ENCODE data around the gene ACKR2. TPM values are rescaled to one million over a fixed set of nuclear protein-coding genes. Genes with fewer than 3 reads are reported as not detected.
"Not testable (repeated sequence)": the region's sequence is repeated elsewhere in the genome, so short reads cannot be mapped to it uniquely, and the experiment has no call there.

Gene ACKR2
- total RNA-seq, 1 donor from 2014 or later: 0.88 TPM

DNA sequence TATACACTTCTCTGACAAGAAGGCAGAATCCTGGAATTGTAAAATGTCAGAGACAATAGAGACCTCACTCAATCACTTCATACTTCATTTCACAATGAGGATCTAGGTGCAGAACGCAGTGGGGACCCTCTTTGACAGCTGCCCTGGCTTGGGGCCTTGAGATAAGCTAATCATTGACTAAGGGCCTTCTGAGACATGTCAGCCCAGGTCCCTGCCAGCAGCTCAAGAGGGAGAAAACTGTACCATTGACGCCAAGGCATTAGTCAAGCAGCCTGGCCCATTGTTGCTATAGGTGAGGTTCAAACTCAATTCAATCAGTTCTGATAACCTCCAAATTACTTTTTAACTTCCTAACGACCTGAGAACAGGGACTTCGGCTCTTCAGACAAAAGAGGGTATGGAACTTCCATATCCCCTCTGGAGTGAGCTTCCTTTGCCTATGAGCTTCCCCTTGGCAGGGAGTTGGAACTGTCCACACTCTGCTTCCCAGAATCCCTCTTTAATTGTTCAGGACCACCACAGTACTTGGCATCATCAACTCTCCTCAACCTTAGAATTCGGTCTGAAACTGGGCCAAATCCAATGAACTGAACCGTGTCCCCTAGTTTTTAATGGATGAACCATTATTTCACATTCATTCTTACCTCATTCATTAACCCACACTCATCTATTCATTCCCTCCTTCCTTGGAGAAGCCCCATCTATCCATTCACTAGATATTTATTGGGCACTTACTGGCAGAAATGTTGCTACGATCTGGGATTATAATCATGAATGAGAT lies 67.9 kb downstream of the ACKR2 start:
- H3K27ac Mint-ChIP-seq: no peak overlapping the region
- no peak for DNase-seq (ENCODE audit: low spot score)
- no peaks in the 10 kb centered on the region for H3K36me3 Mint-ChIP-seq (ENCODE audit: low read depth)
- H3K4me3 Mint-ChIP-seq: no peak overlapping the region
- H3K27me3 Mint-ChIP-seq (ENCODE audit: insufficient read depth): peaks cover 9% of the 10 kb centered on the region
- no peaks in the 10 kb centered on the region for H3K9me3 Mint-ChIP-seq
- H3K4me1 Mint-ChIP-seq (ENCODE audit: low read depth): peaks cover 10% of the 10 kb centered on the region
- intact Hi-C loops (cut with micrococcal nuclease): no loop called here

GRCh38 chr3:42877881-42878280 lies 68.6 kb downstream of the ACKR2 start:
- peaks cover 10% of the 10 kb centered on the region for H3K4me1 Mint-ChIP-seq (ENCODE audit: low read depth)
- no peaks in the 10 kb centered on the region for H3K36me3 Mint-ChIP-seq (ENCODE audit: low read depth)
- H3K27me3 Mint-ChIP-seq (ENCODE audit: insufficient read depth): peaks cover 2% of the 10 kb centered on the region
- intact Hi-C loops (cut with micrococcal nuclease): no loop called here
- no peak overlapping the region for H3K4me3 Mint-ChIP-seq
- no peak for DNase-seq (ENCODE audit: low spot score)
- no peaks in the 10 kb centered on the region for H3K9me3 Mint-ChIP-seq
- H3K27ac Mint-ChIP-seq: no peak overlapping the region

DNA sequence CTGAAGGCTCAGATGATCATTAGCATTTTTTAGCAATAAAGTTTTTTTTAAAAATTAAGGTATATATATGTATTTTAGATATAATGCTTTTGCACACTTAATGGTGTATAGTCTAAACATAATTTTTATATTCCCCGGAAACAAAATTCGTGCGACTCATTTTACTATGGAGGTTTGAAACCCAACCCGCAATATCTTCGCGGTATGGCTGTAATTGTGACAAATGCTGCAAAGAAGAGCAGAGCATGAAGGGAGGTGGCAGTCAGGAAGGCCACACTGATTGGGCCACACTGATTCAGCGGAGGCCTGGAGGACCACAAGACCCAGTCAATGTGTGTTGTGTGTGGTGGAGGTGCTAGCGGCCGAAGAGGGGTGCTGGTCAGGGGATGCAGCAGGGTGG lies 70.9 kb downstream of the ACKR2 start:
- intact Hi-C loops (cut with micrococcal nuclease): loop anchor here (2.0 to 10.0 kb wide), 3 partner anchors 107 to 635 kb away; partner anchors contain the start of genes CCDC13 and SNRK
- Mint-ChIP-seq H3K27ac (peak overlapping the region; percentile 6), H3K4me1 (ENCODE audit: low read depth) (peaks cover 16% of the 10 kb centered on the region), H3K27me3 (ENCODE audit: insufficient read depth) (peaks cover 2% of the 10 kb centered on the region), H3K9me3 (no peaks in the 10 kb centered on the region), H3K36me3 (ENCODE audit: low read depth) (no peaks in the 10 kb centered on the region), H3K4me3 (peak overlapping the region; percentile 82)
- DNase-seq (ENCODE audit: low spot score): no peak

DNA sequence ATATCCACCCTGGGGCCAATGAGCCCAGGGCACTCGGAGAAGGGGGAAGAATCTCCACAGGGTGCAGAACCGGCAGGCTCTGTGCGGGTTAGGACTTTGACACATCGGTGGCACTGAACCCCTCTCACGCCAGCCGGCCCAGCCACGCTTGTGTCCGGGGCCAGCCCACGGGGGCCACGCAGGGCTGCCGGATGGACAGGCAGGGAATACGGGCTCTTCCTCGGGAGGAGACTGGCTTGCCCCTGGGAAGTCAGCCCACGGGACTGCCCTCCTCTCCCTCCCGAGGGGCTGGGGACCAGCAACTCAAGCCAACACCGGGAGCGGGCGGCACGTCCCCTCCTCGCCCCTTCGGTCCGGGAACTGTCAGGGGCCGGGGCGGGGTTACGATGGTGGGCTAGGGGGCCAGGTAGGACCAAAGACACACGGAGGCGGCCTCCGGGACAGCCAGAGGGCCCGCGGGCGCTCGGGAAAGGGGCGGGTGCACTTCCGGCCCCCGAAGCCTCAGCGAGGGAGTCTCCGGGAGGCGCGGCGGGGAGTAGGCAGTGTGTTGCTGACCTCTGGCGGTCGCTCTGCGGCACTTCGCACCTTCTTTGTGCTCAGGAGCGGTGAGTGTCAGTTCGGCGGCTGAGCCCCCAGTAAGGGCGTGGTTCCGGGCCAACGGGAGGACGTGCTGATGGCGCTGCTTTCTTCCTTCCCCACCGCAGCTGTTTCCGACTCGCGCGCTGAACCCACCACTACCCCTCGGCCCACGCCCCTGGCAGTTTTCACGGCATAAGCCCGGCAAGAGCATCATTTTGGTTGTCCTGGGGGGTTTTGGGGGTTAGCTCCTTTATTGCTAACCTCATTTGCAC lies 71.6 kb downstream of the ACKR2 start:
- H3K36me3 Mint-ChIP-seq (ENCODE audit: low read depth): no peaks in the 10 kb centered on the region
- peaks cover 2% of the 10 kb centered on the region for H3K27me3 Mint-ChIP-seq (ENCODE audit: insufficient read depth)
- peak; percentile 83 for DNase-seq (ENCODE audit: low spot score)
- peaks cover 16% of the 10 kb centered on the region for H3K4me1 Mint-ChIP-seq (ENCODE audit: low read depth)
- peak overlapping the region; percentile 59 for H3K27ac Mint-ChIP-seq
- intact Hi-C loops (cut with micrococcal nuclease): loop anchor here (1.0 to 10.0 kb wide), 10 partner anchors 50 to 741 kb away; partner anchors contain the start of genes ANO10, CCDC13, HIGD1A and SNRK
- no peaks in the 10 kb centered on the region for H3K9me3 Mint-ChIP-seq
- peak overlapping the region; percentile 82 for H3K4me3 Mint-ChIP-seq

DNA sequence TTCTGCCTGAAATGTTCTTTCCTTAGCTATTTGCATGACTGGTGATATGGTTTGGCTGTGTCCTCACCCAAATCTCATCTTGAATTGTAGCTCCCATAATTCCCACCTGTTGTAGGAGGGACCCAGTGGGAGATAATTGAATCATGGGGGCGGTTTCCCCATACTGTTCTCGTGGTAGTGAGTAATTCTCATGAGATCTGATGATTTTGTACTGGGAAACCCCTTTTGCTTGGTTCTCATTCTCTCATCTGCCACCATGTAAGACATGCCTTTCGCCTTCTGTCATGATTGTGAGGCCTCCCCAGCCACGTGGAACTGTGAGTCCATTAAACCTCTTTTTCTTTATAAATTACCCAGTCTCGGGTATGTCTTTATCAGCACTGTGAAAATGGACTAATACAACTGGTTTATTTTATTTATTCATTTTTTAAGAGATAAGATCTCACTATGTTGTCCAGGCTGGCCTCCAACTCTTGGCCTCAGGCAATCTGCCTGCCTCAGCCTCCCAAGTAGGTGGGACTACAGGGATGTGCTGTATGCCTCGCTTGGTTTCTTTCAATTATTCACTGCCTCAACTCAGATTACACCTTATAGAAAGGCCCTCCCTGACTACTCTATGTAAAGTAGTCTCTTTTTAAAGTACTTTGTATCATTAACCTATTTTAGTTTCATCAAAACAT lies 74.1 kb downstream of the ACKR2 start:
- peaks cover 16% of the 10 kb centered on the region for H3K4me1 Mint-ChIP-seq (ENCODE audit: low read depth)
- not testable (repeated sequence) for H3K27ac Mint-ChIP-seq; H3K27me3 Mint-ChIP-seq (ENCODE audit: insufficient read depth); H3K9me3 Mint-ChIP-seq; H3K36me3 Mint-ChIP-seq (ENCODE audit: low read depth); DNase-seq (ENCODE audit: low spot score); H3K4me3 Mint-ChIP-seq
- intact Hi-C loops (cut with micrococcal nuclease): loop anchor here (10.0 kb wide), 1 partner anchor 639 kb away; no protein-coding TSS in a partner anchor

DNA sequence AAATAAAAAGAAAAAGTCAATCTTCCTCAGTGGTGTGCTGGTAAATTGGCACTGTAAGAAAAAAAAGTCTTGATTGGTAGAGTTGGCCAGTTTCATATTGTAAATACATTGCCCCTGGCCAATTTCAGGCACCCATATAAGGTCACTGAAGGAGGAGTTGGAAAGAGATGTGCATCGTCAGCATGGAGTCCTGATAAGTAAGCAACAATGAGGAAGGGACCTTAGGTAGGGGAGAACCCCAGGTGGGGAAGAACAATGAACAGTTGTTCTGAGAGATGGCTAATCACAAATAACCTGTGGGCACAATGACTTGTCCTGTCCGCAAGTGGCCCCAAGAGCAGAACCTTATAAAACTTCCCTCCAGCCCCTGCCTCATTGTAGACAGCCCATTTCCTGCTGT lies 75.1 kb downstream of the ACKR2 start:
- no peak overlapping the region for H3K4me3 Mint-ChIP-seq
- H3K27ac Mint-ChIP-seq: no peak overlapping the region
- DNase-seq (ENCODE audit: low spot score): no peak
- intact Hi-C loops (cut with micrococcal nuclease): loop anchor here (10.0 kb wide), 1 partner anchor 640 kb away; no protein-coding TSS in a partner anchor
- H3K9me3 Mint-ChIP-seq: no peaks in the 10 kb centered on the region
- no peaks in the 10 kb centered on the region for H3K36me3 Mint-ChIP-seq (ENCODE audit: low read depth)
- peaks cover 13% of the 10 kb centered on the region for H3K27me3 Mint-ChIP-seq (ENCODE audit: insufficient read depth)
- H3K4me1 Mint-ChIP-seq (ENCODE audit: low read depth): peaks cover 16% of the 10 kb centered on the region

DNA sequence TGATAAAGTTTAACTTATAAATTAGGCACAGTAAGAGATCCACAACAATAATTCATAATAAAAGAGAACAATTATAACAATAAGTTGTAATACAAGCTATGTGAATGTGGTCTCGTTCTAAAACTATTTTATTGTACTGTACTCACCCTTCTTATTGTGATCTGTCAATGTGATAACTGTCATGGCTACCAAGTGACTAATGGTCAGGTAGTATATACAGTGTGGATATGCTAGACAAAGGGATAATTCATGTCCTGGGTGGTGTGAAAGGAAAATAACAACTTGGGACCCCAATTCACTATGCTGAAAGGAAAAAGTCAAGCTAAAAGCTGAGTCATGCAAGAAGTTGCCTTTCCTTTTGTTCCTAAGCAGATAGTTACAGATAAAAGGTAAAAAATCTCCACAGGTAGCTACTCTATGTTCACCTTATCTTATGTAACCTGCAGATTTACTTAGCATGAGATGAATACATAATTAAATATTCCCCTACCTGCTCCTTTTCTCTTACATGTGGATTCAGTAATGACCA lies 77.1 kb downstream of the ACKR2 start:
- H3K4me1 Mint-ChIP-seq (ENCODE audit: low read depth): peaks cover 11% of the 10 kb centered on the region
- intact Hi-C loops (cut with micrococcal nuclease): loop anchor here (10.0 kb wide), 1 partner anchor 642 kb away; no protein-coding TSS in a partner anchor
- no peaks in the 10 kb centered on the region for H3K9me3 Mint-ChIP-seq
- no peak overlapping the region for H3K27ac Mint-ChIP-seq
- H3K36me3 Mint-ChIP-seq (ENCODE audit: low read depth): no peaks in the 10 kb centered on the region
- DNase-seq (ENCODE audit: low spot score): no peak
- H3K4me3 Mint-ChIP-seq: no peak overlapping the region
- peaks cover 13% of the 10 kb centered on the region for H3K27me3 Mint-ChIP-seq (ENCODE audit: insufficient read depth)

- no peaks in the 10 kb centered on the region for H3K36me3 Mint-ChIP-seq (ENCODE audit: low read depth)
Observed at GRCh38 chr3:42887084-42887483, 77.8 kb downstream of the ACKR2 start.

GRCh38 chr3:42891042-42891441 lies 81.8 kb downstream of the ACKR2 start:
- H3K9me3 Mint-ChIP-seq: no peaks in the 10 kb centered on the region
- no peaks in the 10 kb centered on the region for H3K4me1 Mint-ChIP-seq (ENCODE audit: low read depth)
- no peak overlapping the region for H3K4me3 Mint-ChIP-seq
- intact Hi-C loops (cut with micrococcal nuclease): no loop called here
- DNase-seq (ENCODE audit: low spot score): no peak
- H3K27me3 Mint-ChIP-seq (ENCODE audit: insufficient read depth): peaks cover 15% of the 10 kb centered on the region
- no peak overlapping the region for H3K27ac Mint-ChIP-seq
- no peaks in the 10 kb centered on the region for H3K36me3 Mint-ChIP-seq (ENCODE audit: low read depth)

More at GRCh38 chr3:42887084-42887483, 77.8 kb downstream of the ACKR2 start:
- peaks cover 6% of the 10 kb centered on the region for H3K4me1 Mint-ChIP-seq (ENCODE audit: low read depth)
- H3K27me3 Mint-ChIP-seq (ENCODE audit: insufficient read depth): peaks cover 15% of the 10 kb centered on the region
- no peaks in the 10 kb centered on the region for H3K9me3 Mint-ChIP-seq
- intact Hi-C loops (cut with micrococcal nuclease): loop anchor here (10.0 kb wide), 1 partner anchor 642 kb away; no protein-coding TSS in a partner anchor
- DNase-seq (ENCODE audit: low spot score): no peak
- no peak overlapping the region for H3K4me3 Mint-ChIP-seq
- H3K27ac Mint-ChIP-seq: no peak overlapping the region

DNA sequence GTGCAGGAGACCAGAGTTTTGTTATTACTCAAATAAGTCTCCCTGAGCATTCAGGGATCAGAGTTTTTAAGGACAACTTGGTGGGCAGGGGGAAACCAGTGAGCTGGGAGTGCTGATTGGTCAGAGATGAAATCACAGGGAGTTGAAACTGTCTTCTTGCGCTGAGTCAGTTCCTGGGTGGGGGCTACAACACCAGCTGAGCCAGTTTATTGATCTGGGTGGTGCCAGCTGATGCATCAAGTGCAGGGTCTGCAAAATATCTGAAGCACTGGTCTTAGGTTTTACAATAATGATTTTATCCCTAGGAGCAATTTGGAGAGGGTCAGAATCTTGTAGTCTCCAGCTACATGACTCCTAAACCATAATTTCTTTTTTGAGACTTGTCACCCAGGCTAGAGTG lies 82.9 kb downstream of the ACKR2 start:
- DNase-seq (ENCODE audit: low spot score): no peak
- Mint-ChIP-seq H3K36me3 (ENCODE audit: low read depth) (no peaks in the 10 kb centered on the region), H3K4me1 (ENCODE audit: low read depth) (no peaks in the 10 kb centered on the region), H3K27me3 (ENCODE audit: insufficient read depth) (peaks cover 13% of the 10 kb centered on the region), H3K4me3 (no peak overlapping the region), H3K9me3 (no peaks in the 10 kb centered on the region), H3K27ac (no peak overlapping the region)
- intact Hi-C loops (cut with micrococcal nuclease): no loop called here

- Mint-ChIP-seq H3K36me3 (ENCODE audit: low read depth) (no peaks in the 10 kb centered on the region), H3K27me3 (ENCODE audit: insufficient read depth) (peaks cover 7% of the 10 kb centered on the region), H3K4me3 (no peak overlapping the region), H3K4me1 (ENCODE audit: low read depth) (no peaks in the 10 kb centered on the region), H3K9me3 (no peaks in the 10 kb centered on the region), H3K27ac (no peak overlapping the region)
- no peak for DNase-seq (ENCODE audit: low spot score)
- intact Hi-C loops (cut with micrococcal nuclease): no loop called here
Observed at GRCh38 chr3:42892807-42893206, 83.6 kb downstream of the ACKR2 start.

Data from activated T-helper 1 cell treated with anti-CD3 and anti-CD28 coated beads, Interleukin-12 subunit alpha, Interleukin-12 subunit beta, Interleukin-2, Interleukin-4 antibody, amounts not matched to agents 30 ng/mL and 10 ng/mL and 1 ng/mL, durations not matched to agents 14 hours and 24 hours and 36 hours (primary cell).